AG04449 (cell line): ENCODE results near the gene TMED7.

Experiments
- CTCF ChIA-PET: fragments of 350-600 bp; formaldehyde crosslinking; extraction: SDS; loops from one replicate; lab custom pipeline; 2021; ENCODE audit warnings: antibody characterized with exemption; lab: Yijun Ruan, JAX
- POLR2A ChIA-PET: fragments of 400-600, 350-600 bp; formaldehyde crosslinking; extraction: SDS; loops from one replicate; lab custom pipeline; 2020; ENCODE audit warnings: antibody characterized with exemption, inconsistent platforms; lab: Yijun Ruan, JAX
- DNase-seq: peaks from one replicate; pipeline ENCODE4 v3.0.0-alpha.2; 2010; ENCODE audit warnings: low read depth, low spot score
- H3K4me3 ChIP-seq: 2 replicates; pipeline ENCODE4 v1.5.1; 2011; ENCODE audit warnings: low read depth, mild to moderate bottlenecking, control low read depth, low read length
- CTCF ChIP-seq: IDR thresholded peaks from one replicate; pipeline ENCODE4 v1.5.1; 2011; ENCODE audit warnings: mild to moderate bottlenecking, moderate library complexity, low read length, control low read depth, inconsistent platforms; ENCODE audit not compliant: insufficient read depth; ENCODE audit errors: missing control alignments

TMED7 gene

GRCh38 chr5:115573133-115573532, 52.7 kb downstream of the TMED7 start:
- no peak overlapping the region for H3K4me3 ChIP-seq
- DNase-seq = no peak
- POLR2A ChIA-PET = no interaction called here
- CTCF ChIA-PET = interaction anchor here (1.2 to 8.9 kb wide), 3 partner anchors 42 to 265 kb away, joined by 3 to 83 read pairs (median 5); no protein-coding TSS in a partner anchor
- TF ChIP-seq CTCF = no peak

- ChIA-PET CTCF (interaction anchor here (0.8 to 8.9 kb wide), 4 partner anchors 14 to 263 kb away, joined by 3 to 83 read pairs (median 14); no protein-coding TSS in a partner anchor), POLR2A (interaction anchor here (0.5 kb wide), 1 partner anchor 10 kb away, joined by 3 read pairs; no protein-coding TSS in a partner anchor)
- no peak for TF ChIP-seq CTCF
- no peak for DNase-seq
- H3K4me3 ChIP-seq = no peak overlapping the region
These were observed 54.4 kb downstream of the TMED7 start for GRCh38 chr5:115571441-115571878.

GRCh38 chr5:115568668-115569067, 57.2 kb downstream of the TMED7 start:
- ChIA-PET CTCF (interaction anchor here (3.6 kb wide), 1 partner anchor 191 kb away, joined by 25 read pairs; no protein-coding TSS in a partner anchor), POLR2A (no interaction called here)
- TF ChIP-seq CTCF = no peak
- no peak for DNase-seq
- H3K4me3 ChIP-seq = no peak overlapping the region

GRCh38 chr5:115565233-115565632, 60.6 kb downstream of the TMED7 start:
- no peak overlapping the region for H3K4me3 ChIP-seq
- ChIA-PET POLR2A (no interaction called here), CTCF (no interaction called here)
- DNase-seq = no peak
- TF ChIP-seq CTCF = no peak
